CD4-positive, alpha-beta T cell treated with Interleukin-15 for 4 hours (primary cell): ENCODE data around the gene HTR1B.

Experiments used
- DNase-seq: peaks from one replicate; pipeline ENCODE4 v3.0.0-alpha.2; 2020; ENCODE audit warnings: low spot score

Gene HTR1B

GRCh38 chr6:77456531-77457248 is 6.6 kb downstream of the HTR1B start:
- DNase-seq: no peak

- DNase-seq: no peak
These were observed 8.0 kb downstream of the HTR1B start for GRCh38 chr6:77455271-77455670.

GRCh38 chr6:77454386-77454785 is 8.9 kb downstream of the HTR1B start:
- no peak for DNase-seq

GRCh38 chr6:77451466-77451865 is 11.8 kb downstream of the HTR1B start:
- no peak for DNase-seq

- DNase-seq: no peak
These were observed 12.4 kb downstream of the HTR1B start for GRCh38 chr6:77450924-77451323.

- DNase-seq: no peak
These were observed 14.7 kb downstream of the HTR1B start for GRCh38 chr6:77448546-77448945.

- DNase-seq: no peak
These were observed 16.0 kb downstream of the HTR1B start for GRCh38 chr6:77447254-77447653.

GRCh38 chr6:77446249-77446648 is 17.0 kb downstream of the HTR1B start:
- DNase-seq: no peak

- DNase-seq: no peak
These were observed 18.1 kb downstream of the HTR1B start for GRCh38 chr6:77445214-77445613.

- no peak for DNase-seq
These were observed 22.9 kb downstream of the HTR1B start for GRCh38 chr6:77440206-77440976.

- no peak for DNase-seq
These were observed 29.4 kb downstream of the HTR1B start for GRCh38 chr6:77433888-77434287.

- DNase-seq: no peak
These were observed 32.8 kb downstream of the HTR1B start for GRCh38 chr6:77430504-77430903.

GRCh38 chr6:77425671-77426070 is 37.6 kb downstream of the HTR1B start:
- DNase-seq: no peak

GRCh38 chr6:77425216-77425615 is 38.1 kb downstream of the HTR1B start:
- no peak for DNase-seq

GRCh38 chr6:77424761-77425160 is 38.5 kb downstream of the HTR1B start:
- no peak for DNase-seq

- DNase-seq: no peak
These were observed 46.5 kb downstream of the HTR1B start for GRCh38 chr6:77416839-77417238.

GRCh38 chr6:77415706-77416105 is 47.6 kb downstream of the HTR1B start:
- no peak for DNase-seq
